Keratinocyte (primary cell): Measurements from ENCODE around the gene SPDYE9. TPM values are rescaled to one million over a fixed set of nuclear protein-coding genes. Genes with fewer than 3 reads are reported as not detected.
"Not testable (repeated sequence)": the region's sequence is repeated elsewhere in the genome, so short reads cannot be mapped to it uniquely, and the experiment has no call there.

ENCODE experiments used
- DNase-seq: peaks from one replicate; pipeline ENCODE4 v3.0.0-alpha.2; 2011; ENCODE audit warnings: low read depth, missing footprints, low spot score
- FAIRE-seq: peaks from 2 replicates; lab custom pipeline; 2011; peaks lifted over from hg19 to GRCh38; lab: Jason Lieb, UNC
- H2AFZ ChIP-seq: 2 replicates; pipeline ENCODE4 v1.6.0; 2012; ENCODE audit warnings: low read length, control low read depth, inconsistent platforms; ENCODE audit not compliant: control insufficient read depth
- H3K27ac ChIP-seq: 2 replicates; pipeline ENCODE4 v1.5.1; 2011; ENCODE audit warnings: low read length; ENCODE audit not compliant: control insufficient read depth, insufficient read depth
- H3K27me3 ChIP-seq: 3 replicates; pipeline ENCODE4 v1.6.0; 2011; ENCODE audit warnings: low read length; ENCODE audit not compliant: control insufficient read depth, insufficient read depth; ENCODE audit errors: extremely low read depth
- H3K36me3 ChIP-seq, 2 experiments: 2 replicates in 1 of 2; 3 replicates in 1 of 2; pipeline ENCODE4 v1.5.1; 2011; ENCODE audit warnings: low read length in 2 of 2, mild to moderate bottlenecking in 1 of 2; ENCODE audit not compliant: control insufficient read depth in 2 of 2, insufficient read depth in 2 of 2; ENCODE audit errors: extremely low read depth in 1 of 2
- H3K4me1 ChIP-seq: 3 replicates; pipeline ENCODE4 v1.5.1; 2011; ENCODE audit warnings: low read length; ENCODE audit not compliant: control insufficient read depth, insufficient read depth; ENCODE audit errors: extremely low read depth
- H3K4me2 ChIP-seq: 3 replicates; pipeline ENCODE4 v1.6.0; 2011; ENCODE audit warnings: low read depth, low read length; ENCODE audit not compliant: control insufficient read depth, insufficient read depth; ENCODE audit errors: extremely low read depth
- H3K4me3 ChIP-seq, 3 experiments: fragments of 200-600 bp in 1 of 3; sonication (generic) in 1 of 3; 2 replicates in 2 of 3; 3 replicates in 1 of 3; pipeline ENCODE4 v1.5.1; 2011 to 2016; ENCODE audit warnings: low read length in 3 of 3, mild to moderate bottlenecking in 3 of 3, control low read depth in 2 of 3, inconsistent platforms in 1 of 3, low read depth in 1 of 3, mixed read lengths in 1 of 3, mixed run types in 1 of 3, moderate library complexity in 1 of 3; ENCODE audit not compliant: control insufficient read depth in 2 of 3, insufficient read depth in 2 of 3; ENCODE audit errors: extremely low read depth in 1 of 3
- H3K79me2 ChIP-seq: 2 replicates; pipeline ENCODE4 v1.6.0; 2012; ENCODE audit warnings: low read length; ENCODE audit not compliant: control insufficient read depth, insufficient read depth
- H3K9ac ChIP-seq: 3 replicates; pipeline ENCODE4 v1.6.0; 2011; ENCODE audit warnings: low read length; ENCODE audit not compliant: control insufficient read depth, insufficient read depth; ENCODE audit errors: extremely low read depth
- H3K9me1 ChIP-seq: 3 replicates; pipeline ENCODE4 v1.6.0; 2011; ENCODE audit warnings: low read length; ENCODE audit not compliant: control insufficient read depth, insufficient read depth; ENCODE audit errors: extremely low read depth
- H3K9me3 ChIP-seq: 2 replicates; pipeline ENCODE4 v1.5.1; 2012; ENCODE audit warnings: low read depth, low read length; ENCODE audit not compliant: control insufficient read depth
- H4K20me1 ChIP-seq: 3 replicates; pipeline ENCODE4 v1.6.0; 2011; ENCODE audit warnings: low read length; ENCODE audit not compliant: control insufficient read depth, insufficient read depth; ENCODE audit errors: extremely low read depth
- dilution Hi-C: fragments of 300-500 bp; cut with MboI; formaldehyde crosslinking; loops from one replicate; pipeline ENCODE4 v1.7.0; 2020; ENCODE audit warnings: low sequenced_read_pairs; ENCODE audit not compliant: extremely low pct_ligation_motif_present
- polyA minus RNA-seq, 3 experiments: library from RNA; depleted of rRNA, polyadenylated mRNA; stranded (reverse); fragments of >200 nt; gene quantifications; 1 replicate in 1 of 3; 2 replicates in 1 of 3; 3 replicates in 1 of 3; pipeline ENCODE4 v1.2.3, GENCODE V29; 2011
- polyA plus RNA-seq, 5 experiments: library from polyadenylated mRNA; depleted of rRNA in 3 of 5; stranded (reverse) in 3 of 5; stranded (forward) in 1 of 5; unstranded in 1 of 5; fragments of >200 nt; gene quantifications; 1 replicate in 1 of 5; 2 replicates in 3 of 5; 3 replicates in 1 of 5; pipeline versions ENCODE4 v1.2.1 to v1.2.3, GENCODE V29; 2011 to 2012; ENCODE audit warnings: missing spikeins in 2 of 5, low read depth in 1 of 5, low replicate concordance in 1 of 5

Gene SPDYE9
- polyA plus RNA-seq (not detected in 3 replicates), polyA minus RNA-seq (not detected in 3 replicates)
- not detected for polyA plus RNA-seq (2011; ENCODE audit: low read depth)
- not detected in 2 replicates for polyA plus RNA-seq (2011; cell fraction: cytosol; rRNA removed)
- not detected in 2 replicates for polyA plus RNA-seq (2011; cell fraction: nucleus; rRNA removed)
- 0.09 and 0.25 TPM in 2 replicates for polyA plus RNA-seq (2012; ENCODE audit: low replicate concordance)
- polyA minus RNA-seq (2011; cell fraction: cytosol; rRNA and poly(A)+ RNA removed): not detected
- not detected in 2 replicates for polyA minus RNA-seq (2011; cell fraction: nucleus; rRNA and poly(A)+ RNA removed)

DNA sequence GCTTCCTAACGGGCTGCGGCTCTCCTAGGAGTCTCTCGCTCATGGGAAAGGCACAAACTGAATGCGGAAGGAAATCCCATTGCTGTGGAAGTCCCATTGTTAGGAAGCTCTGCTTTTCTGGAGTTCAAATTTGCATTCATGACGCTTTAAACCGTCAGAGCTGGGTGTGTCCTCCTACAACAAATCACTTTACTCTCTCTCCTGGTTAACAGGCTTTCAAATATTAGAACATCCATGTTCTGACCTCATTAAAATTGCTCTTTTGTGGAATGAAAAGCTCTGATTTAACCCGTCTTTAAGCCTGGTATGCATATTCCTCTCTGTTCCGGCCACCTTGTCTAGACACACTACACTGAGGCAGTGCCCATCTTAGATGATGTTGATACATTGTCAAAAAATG, at the start of gene SPDYE9:
TSS of gene SPDYE9 (minus strand) at position 101 of the 400 bp plus-strand sequence. CDS start 1,800 bp downstream, outside the sequence.
- FAIRE-seq, H3K27ac ChIP-seq, H3K4me3 ChIP-seq, DNase-seq, H3K79me2 ChIP-seq, dilution Hi-C loops, H3K4me2 ChIP-seq, H2AFZ ChIP-seq, H3K9ac ChIP-seq, H3K9me1 ChIP-seq, H3K36me3 ChIP-seq, H3K4me1 ChIP-seq, H4K20me1 ChIP-seq, H3K9me3 ChIP-seq, H3K27me3 ChIP-seq: not testable (repeated sequence)

- H3K9ac ChIP-seq, H3K4me3 ChIP-seq, H3K9me1 ChIP-seq, H3K79me2 ChIP-seq, H3K4me1 ChIP-seq, FAIRE-seq, H3K4me2 ChIP-seq, H3K9me3 ChIP-seq, DNase-seq, H3K27ac ChIP-seq, H3K27me3 ChIP-seq, H2AFZ ChIP-seq, H4K20me1 ChIP-seq, dilution Hi-C loops, H3K36me3 ChIP-seq: not testable (repeated sequence)
Measured at GRCh38 chr7:73134866-73135265, 49.0 kb upstream of the SPDYE9 start.

DNA sequence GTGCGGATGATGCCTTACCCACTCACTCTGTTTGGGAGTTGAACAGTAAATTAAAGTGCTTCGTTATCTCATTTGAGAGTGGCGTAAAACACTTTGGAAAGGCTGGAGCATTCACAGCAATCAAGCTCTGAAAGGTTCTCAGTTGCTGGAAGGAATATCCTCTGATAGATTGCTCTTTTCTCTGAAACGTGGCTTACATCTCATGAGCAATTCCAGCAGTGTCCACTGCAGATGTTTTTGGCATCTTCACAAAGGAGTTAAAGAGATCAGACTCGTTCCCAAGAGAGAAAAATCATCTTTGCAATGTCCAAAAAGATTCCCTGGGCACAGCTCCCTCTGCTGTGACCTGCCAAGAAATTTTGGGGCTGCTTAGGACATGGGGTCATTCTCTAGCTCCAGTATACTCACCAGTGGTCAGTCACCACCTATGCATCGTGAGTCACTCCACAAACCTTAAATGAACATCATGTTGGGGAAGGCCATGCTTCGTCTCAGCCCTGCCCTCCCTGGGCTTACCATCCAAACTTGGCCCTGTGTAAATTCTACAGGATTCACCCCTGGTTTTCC, 46.9 kb upstream of the SPDYE9 start:
- H3K4me3 ChIP-seq, H3K4me2 ChIP-seq, H3K27ac ChIP-seq, H3K79me2 ChIP-seq, H3K36me3 ChIP-seq, DNase-seq, H3K9me3 ChIP-seq, dilution Hi-C loops, H3K27me3 ChIP-seq, H3K9me1 ChIP-seq, H3K4me1 ChIP-seq, H2AFZ ChIP-seq, H4K20me1 ChIP-seq, H3K9ac ChIP-seq, FAIRE-seq: not testable (repeated sequence)

DNA sequence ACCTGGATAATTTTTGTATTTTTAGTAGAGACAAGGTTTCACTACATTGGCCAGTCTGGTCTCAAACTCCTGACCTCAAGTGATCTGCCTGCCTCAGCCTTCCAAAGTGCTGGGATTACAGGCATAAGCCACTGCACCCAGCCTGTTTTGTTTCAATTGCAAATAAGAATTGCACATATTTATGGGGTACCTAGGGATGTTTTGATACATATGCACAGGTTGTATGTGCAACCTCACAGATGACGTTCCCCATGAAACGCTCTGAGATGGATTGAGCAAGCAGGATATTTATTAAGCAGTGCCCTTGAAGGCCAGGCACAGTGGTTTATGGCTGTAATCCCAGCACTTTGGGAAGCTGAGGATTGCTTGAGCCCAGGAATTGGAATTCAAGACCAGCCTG, 44.8 kb upstream of the SPDYE9 start:
- H3K27ac ChIP-seq, H3K9me3 ChIP-seq, H2AFZ ChIP-seq, FAIRE-seq, H3K36me3 ChIP-seq, H3K27me3 ChIP-seq, H3K4me3 ChIP-seq, H3K4me2 ChIP-seq, DNase-seq, H3K4me1 ChIP-seq, H3K9ac ChIP-seq, H4K20me1 ChIP-seq, dilution Hi-C loops, H3K9me1 ChIP-seq, H3K79me2 ChIP-seq: not testable (repeated sequence)

DNA sequence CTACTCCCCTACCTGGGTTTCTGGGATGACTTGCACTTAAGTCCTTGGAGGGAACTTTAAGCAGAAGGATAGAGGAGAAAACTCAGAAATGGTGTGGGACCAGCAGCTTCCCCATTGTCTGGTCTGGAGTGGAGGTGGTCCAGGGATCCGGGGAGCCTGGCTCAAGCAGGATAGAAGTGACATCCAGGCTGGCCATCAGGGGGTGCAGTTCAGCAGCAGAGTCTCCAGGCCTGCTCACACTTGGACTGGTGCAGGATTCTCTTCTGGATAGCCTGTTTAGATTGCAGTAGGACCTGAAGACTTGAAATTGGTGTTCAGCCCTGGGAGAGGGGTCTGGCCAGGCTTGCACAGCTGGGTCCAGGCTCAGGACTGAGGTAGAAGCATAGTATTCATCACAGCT, 38.3 kb upstream of the SPDYE9 start:
- H3K79me2 ChIP-seq, DNase-seq, H3K4me2 ChIP-seq, H3K9me1 ChIP-seq, H3K4me1 ChIP-seq, FAIRE-seq, H2AFZ ChIP-seq, H3K27me3 ChIP-seq, H3K9ac ChIP-seq, H4K20me1 ChIP-seq, H3K4me3 ChIP-seq, H3K36me3 ChIP-seq, dilution Hi-C loops, H3K9me3 ChIP-seq, H3K27ac ChIP-seq: not testable (repeated sequence)
